Dendritic cell treated with granulocyte-macrophage colony-stimulating factor and Interleukin-4, amounts not matched to agents 40 ng/mL and 50 ng/mL, for 4 days (primary cell): ENCODE results near the gene LNP1.
"Not testable (repeated sequence)": the region's sequence is repeated elsewhere in the genome, so short reads cannot be mapped to it uniquely, and the experiment has no call there.

Experiments used
- H3K27ac Mint-ChIP-seq: one replicate; pipeline ENCODE4 v1.8.0; 2022; ENCODE audit warnings: mild to moderate bottlenecking, mixed read lengths
- H3K27me3 Mint-ChIP-seq: one replicate; pipeline ENCODE4 v1.8.0; 2022; ENCODE audit warnings: mild to moderate bottlenecking, mixed read lengths
- H3K36me3 Mint-ChIP-seq: one replicate; pipeline ENCODE4 v1.8.0; 2022; ENCODE audit warnings: low read depth, mixed read lengths
- H3K4me1 Mint-ChIP-seq: one replicate; pipeline ENCODE4 v1.8.0; 2022; ENCODE audit warnings: low read depth, mixed read lengths
- H3K4me3 Mint-ChIP-seq: one replicate; pipeline ENCODE4 v1.8.0; 2022; ENCODE audit warnings: mild to moderate bottlenecking, moderate library complexity, mixed read lengths
- H3K9me3 Mint-ChIP-seq: one replicate; pipeline ENCODE4 v1.8.0; 2022; ENCODE audit warnings: mixed read lengths
- intact Hi-C: fragments of 100-400 bp; cut with micrococcal nuclease; formaldehyde crosslinking; loops from one replicate; pipeline ENCODE4 v1.15.0; 2022

LNP1 gene

GRCh38 chr3:100463002-100463401, 61.7 kb downstream of the LNP1 start:
- Mint-ChIP-seq H3K4me1 (peaks cover 15% of the 10 kb centered on the region), H3K27me3 (no peaks in the 10 kb centered on the region), H3K9me3 (no peaks in the 10 kb centered on the region), H3K36me3 (no peaks in the 10 kb centered on the region), H3K4me3 (no peak overlapping the region), H3K27ac (no peak overlapping the region)
- intact Hi-C loops: loop anchor here (1.0 to 10.0 kb wide), 2 partner anchors 127 to 732 kb away; no protein-coding TSS in a partner anchor

DNA sequence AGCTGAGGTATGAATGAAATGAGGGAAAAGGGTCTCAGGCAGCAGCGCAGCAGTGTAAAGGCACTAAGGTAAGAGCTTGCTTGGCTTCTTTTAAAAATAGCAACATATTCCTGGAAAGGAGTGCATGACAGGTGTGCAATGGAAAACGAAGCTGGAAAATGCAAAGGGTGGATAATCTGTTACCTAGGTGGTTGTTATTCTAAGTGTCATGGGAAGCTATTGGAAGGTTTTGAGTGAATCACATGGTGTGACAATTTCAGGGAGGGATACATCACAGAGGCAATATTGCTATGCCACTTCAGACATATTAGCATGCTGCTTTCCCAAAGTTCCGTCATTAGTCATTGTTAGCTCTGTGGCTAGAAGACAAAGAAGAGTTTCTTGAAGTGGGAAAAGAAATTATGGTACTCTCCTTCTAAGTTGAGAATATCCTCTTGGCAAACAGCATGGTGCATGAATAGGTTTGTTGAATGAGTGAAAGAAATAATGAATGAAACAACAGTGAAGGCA, 62.4 kb downstream of the LNP1 start:
- no peak overlapping the region for H3K27ac Mint-ChIP-seq
- intact Hi-C loops: loop anchor here (1.0 to 10.0 kb wide), 2 partner anchors 127 to 731 kb away; no protein-coding TSS in a partner anchor
- H3K4me3 Mint-ChIP-seq: no peak overlapping the region
- H3K27me3 Mint-ChIP-seq: no peaks in the 10 kb centered on the region
- no peaks in the 10 kb centered on the region for H3K36me3 Mint-ChIP-seq
- H3K4me1 Mint-ChIP-seq: peaks cover 15% of the 10 kb centered on the region
- H3K9me3 Mint-ChIP-seq: peaks cover 3% of the 10 kb centered on the region

DNA sequence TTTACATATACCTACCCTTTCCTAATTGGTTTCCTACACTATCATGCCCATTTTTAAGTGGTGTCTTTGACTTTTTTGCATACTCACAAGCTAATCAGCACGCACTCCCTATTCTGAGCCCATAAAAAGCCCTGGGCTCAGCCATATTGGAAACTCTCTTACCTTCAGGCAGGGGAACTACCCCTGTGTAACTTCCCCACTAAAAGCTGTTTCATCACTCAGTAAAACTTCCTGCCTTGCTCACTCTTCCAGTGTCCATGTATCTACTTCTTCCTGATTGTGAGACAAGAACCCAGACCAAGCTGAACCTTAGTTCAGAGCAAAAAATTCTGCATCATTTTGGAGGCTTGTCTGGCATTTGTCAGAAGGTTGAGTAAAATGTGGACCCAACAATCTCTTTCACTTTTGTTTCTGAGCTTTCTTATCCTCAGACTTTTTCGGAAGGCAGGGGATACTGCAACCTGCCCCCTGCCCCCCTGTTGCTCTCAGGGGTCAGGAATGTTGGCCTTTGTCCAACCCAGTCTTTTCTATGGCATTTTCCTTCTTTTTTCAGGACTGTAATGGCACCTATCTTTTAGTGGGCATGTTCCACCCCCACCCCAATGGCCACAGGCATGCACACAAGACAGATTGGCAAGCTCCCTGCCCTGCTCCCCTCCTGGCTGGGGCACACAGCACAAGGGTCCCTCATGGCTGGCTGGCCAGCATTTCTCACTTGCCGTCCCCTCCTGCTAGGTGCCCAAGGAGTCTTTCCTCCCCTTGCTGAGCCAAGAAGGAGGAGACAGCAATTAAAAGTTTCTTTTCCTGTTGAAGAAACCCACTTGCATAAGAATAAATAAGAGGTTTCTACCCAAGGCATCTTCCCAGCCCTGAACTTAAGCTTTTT, 64.8 kb downstream of the LNP1 start:
- Mint-ChIP-seq H3K4me1 (peaks cover 15% of the 10 kb centered on the region), H3K9me3 (peaks cover 26% of the 10 kb centered on the region), H3K36me3 (no peaks in the 10 kb centered on the region), H3K27ac (no peak overlapping the region), H3K4me3 (no peak overlapping the region), H3K27me3 (no peaks in the 10 kb centered on the region)
- intact Hi-C loops: loop anchor here (10.0 kb wide), 1 partner anchor 729 kb away; no protein-coding TSS in a partner anchor

DNA sequence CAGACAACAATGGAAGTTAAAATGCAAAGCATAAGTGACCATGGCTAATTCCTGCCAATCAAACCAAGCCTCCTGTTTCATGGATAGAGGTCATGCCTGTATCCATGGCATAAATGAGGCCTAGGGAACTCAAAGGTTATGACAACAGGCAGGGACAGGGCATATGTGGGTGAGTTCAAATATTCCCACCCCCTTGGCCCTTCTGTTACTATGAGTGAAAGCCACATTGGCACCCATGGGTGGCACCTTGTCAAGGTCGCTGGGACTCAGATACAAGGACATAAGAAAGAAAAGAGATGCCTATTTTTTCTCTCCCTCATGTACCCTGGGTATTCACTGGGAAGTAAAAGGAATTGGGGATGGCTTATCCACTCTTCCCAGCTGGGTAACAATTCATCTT, 65.8 kb downstream of the LNP1 start:
- H3K36me3 Mint-ChIP-seq: no peaks in the 10 kb centered on the region
- no peak overlapping the region for H3K27ac Mint-ChIP-seq
- H3K4me3 Mint-ChIP-seq: no peak overlapping the region
- peaks cover 26% of the 10 kb centered on the region for H3K9me3 Mint-ChIP-seq
- intact Hi-C loops: loop anchor here (10.0 kb wide), 1 partner anchor 728 kb away; no protein-coding TSS in a partner anchor
- no peaks in the 10 kb centered on the region for H3K27me3 Mint-ChIP-seq
- peaks cover 15% of the 10 kb centered on the region for H3K4me1 Mint-ChIP-seq

GRCh38 chr3:100468676-100469075, 67.3 kb downstream of the LNP1 start:
- intact Hi-C loops: loop anchor here (10.0 kb wide), 1 partner anchor 726 kb away; no protein-coding TSS in a partner anchor
- no peaks in the 10 kb centered on the region for H3K36me3 Mint-ChIP-seq
- no peaks in the 10 kb centered on the region for H3K27me3 Mint-ChIP-seq
- H3K27ac Mint-ChIP-seq: no peak overlapping the region
- H3K4me1 Mint-ChIP-seq: peaks cover 15% of the 10 kb centered on the region
- peaks cover 26% of the 10 kb centered on the region for H3K9me3 Mint-ChIP-seq
- H3K4me3 Mint-ChIP-seq: no peak overlapping the region

DNA sequence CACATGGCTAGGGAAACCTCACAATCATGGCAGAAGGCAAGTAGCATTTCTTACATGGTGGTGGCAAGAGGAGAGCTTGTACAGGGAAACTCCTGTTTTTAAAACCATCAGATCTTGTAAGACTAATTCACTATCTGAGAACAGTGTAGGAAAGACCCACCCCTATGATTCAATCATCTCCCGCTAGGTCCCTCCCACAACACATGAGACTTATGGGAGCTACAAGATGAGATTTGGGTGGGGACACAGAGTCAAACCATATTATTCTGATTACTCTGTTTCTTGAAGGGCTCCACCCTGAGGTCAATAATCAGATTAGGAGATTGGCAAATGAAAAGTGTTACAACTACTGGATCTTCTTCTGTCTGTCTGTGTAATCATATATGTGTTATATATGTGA, 69.6 kb downstream of the LNP1 start:
- H3K9me3 Mint-ChIP-seq: peaks cover 26% of the 10 kb centered on the region
- H3K27me3 Mint-ChIP-seq: no peaks in the 10 kb centered on the region
- H3K4me3 Mint-ChIP-seq: no peak overlapping the region
- H3K27ac Mint-ChIP-seq: no peak overlapping the region
- peaks cover 11% of the 10 kb centered on the region for H3K4me1 Mint-ChIP-seq
- intact Hi-C loops: no loop called here
- H3K36me3 Mint-ChIP-seq: no peaks in the 10 kb centered on the region

GRCh38 chr3:100471444-100471843, 70.1 kb downstream of the LNP1 start:
- H3K36me3 Mint-ChIP-seq: no peaks in the 10 kb centered on the region
- intact Hi-C loops: no loop called here
- H3K4me1 Mint-ChIP-seq: peaks cover 6% of the 10 kb centered on the region
- no peak overlapping the region for H3K27ac Mint-ChIP-seq
- no peaks in the 10 kb centered on the region for H3K27me3 Mint-ChIP-seq
- H3K9me3 Mint-ChIP-seq: peaks cover 26% of the 10 kb centered on the region
- H3K4me3 Mint-ChIP-seq: no peak overlapping the region

GRCh38 chr3:100477851-100478360, 76.6 kb downstream of the LNP1 start:
- H3K27ac Mint-ChIP-seq, H3K27me3 Mint-ChIP-seq, H3K4me1 Mint-ChIP-seq, H3K4me3 Mint-ChIP-seq, intact Hi-C loops, H3K9me3 Mint-ChIP-seq, H3K36me3 Mint-ChIP-seq: not testable (repeated sequence)

- H3K4me3 Mint-ChIP-seq, H3K36me3 Mint-ChIP-seq, H3K9me3 Mint-ChIP-seq, H3K27me3 Mint-ChIP-seq, H3K4me1 Mint-ChIP-seq, intact Hi-C loops, H3K27ac Mint-ChIP-seq: not testable (repeated sequence)
Measured at GRCh38 chr3:100478521-100478920, 77.2 kb downstream of the LNP1 start.

- intact Hi-C loops: no loop called here
- H3K9me3 Mint-ChIP-seq: no peaks in the 10 kb centered on the region
- H3K4me1 Mint-ChIP-seq: no peaks in the 10 kb centered on the region
- no peaks in the 10 kb centered on the region for H3K36me3 Mint-ChIP-seq
- H3K27ac Mint-ChIP-seq: no peak overlapping the region
- peaks cover 3% of the 10 kb centered on the region for H3K27me3 Mint-ChIP-seq
- no peak overlapping the region for H3K4me3 Mint-ChIP-seq
Measured at GRCh38 chr3:100480081-100480480, 78.7 kb downstream of the LNP1 start.

- Mint-ChIP-seq H3K36me3 (no peaks in the 10 kb centered on the region), H3K27ac (no peak overlapping the region), H3K9me3 (no peaks in the 10 kb centered on the region), H3K4me1 (no peaks in the 10 kb centered on the region), H3K27me3 (peaks cover 3% of the 10 kb centered on the region), H3K4me3 (no peak overlapping the region)
- intact Hi-C loops: no loop called here
Measured at GRCh38 chr3:100482176-100482575, 80.8 kb downstream of the LNP1 start.

GRCh38 chr3:100483529-100483928, 82.2 kb downstream of the LNP1 start:
- Mint-ChIP-seq H3K36me3 (no peaks in the 10 kb centered on the region), H3K4me1 (no peaks in the 10 kb centered on the region), H3K9me3 (no peaks in the 10 kb centered on the region), H3K27me3 (peaks cover 3% of the 10 kb centered on the region), H3K4me3 (no peak overlapping the region), H3K27ac (no peak overlapping the region)
- intact Hi-C loops: no loop called here

DNA sequence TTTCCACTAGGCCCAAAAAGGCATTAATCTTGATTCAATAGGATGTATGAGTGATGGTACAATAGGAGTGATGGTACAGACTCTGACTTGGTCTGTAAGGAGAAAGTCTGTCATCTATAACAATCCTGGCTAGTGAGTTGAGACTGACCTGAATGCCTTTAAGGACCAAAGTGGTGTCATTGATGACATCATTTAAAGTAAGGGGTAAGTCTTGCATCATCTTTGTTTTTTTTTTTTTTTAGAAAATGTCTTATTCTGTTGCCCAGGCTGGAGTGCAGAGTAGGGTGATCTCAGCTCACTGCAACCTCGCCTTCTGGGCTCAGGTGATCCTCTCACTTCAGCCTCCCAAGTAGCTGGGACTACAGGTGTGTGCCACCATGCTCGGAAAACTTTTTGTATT, 85.5 kb downstream of the LNP1 start:
- H3K4me1 Mint-ChIP-seq: peaks cover 3% of the 10 kb centered on the region
- no peaks in the 10 kb centered on the region for H3K9me3 Mint-ChIP-seq
- no peak overlapping the region for H3K27ac Mint-ChIP-seq
- H3K36me3 Mint-ChIP-seq: no peaks in the 10 kb centered on the region
- no peak overlapping the region for H3K4me3 Mint-ChIP-seq
- intact Hi-C loops: no loop called here
- peaks cover 16% of the 10 kb centered on the region for H3K27me3 Mint-ChIP-seq

DNA sequence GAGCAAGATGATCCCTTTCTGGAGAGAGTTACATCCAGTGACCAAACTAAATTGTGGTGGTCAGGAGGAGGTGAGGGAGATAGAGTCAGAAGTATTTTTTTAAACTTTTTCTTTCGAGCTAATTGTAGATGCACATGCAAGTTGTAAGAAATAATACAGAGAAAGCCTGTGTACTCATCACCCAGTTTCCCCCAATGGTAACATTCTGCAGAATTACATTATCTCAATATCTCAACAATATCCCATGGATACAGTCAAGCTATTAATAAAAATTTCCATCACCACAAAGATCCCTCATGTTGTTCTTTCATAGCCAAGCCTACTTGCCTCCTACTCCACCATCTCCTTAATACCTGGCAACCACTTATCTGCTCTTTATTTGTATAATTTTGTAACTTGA, 87.8 kb downstream of the LNP1 start:
- H3K9me3 Mint-ChIP-seq: no peaks in the 10 kb centered on the region
- H3K4me3 Mint-ChIP-seq: no peak overlapping the region
- peaks cover 8% of the 10 kb centered on the region for H3K4me1 Mint-ChIP-seq
- no peaks in the 10 kb centered on the region for H3K36me3 Mint-ChIP-seq
- no peak overlapping the region for H3K27ac Mint-ChIP-seq
- intact Hi-C loops: no loop called here
- peaks cover 17% of the 10 kb centered on the region for H3K27me3 Mint-ChIP-seq
